HG03460 (cell line): ENCODE measurements around the gene ARHGEF7.

ENCODE experiments used
- ATAC-seq: cut with Tn5 transposase; IDR thresholded peaks from one replicate; pipeline ENCODE4 v1.9.1; 2021; ENCODE audit not compliant: unreplicated experiment

Gene ARHGEF7

GRCh38 chr13:111292710-111293485, 177.8 kb downstream of the ARHGEF7 start:
- no peak for ATAC-seq

- no peak for ATAC-seq
Observed at GRCh38 chr13:111295886-111296285, 180.8 kb downstream of the ARHGEF7 start.

GRCh38 chr13:111296417-111296816, 181.3 kb downstream of the ARHGEF7 start:
- no peak for ATAC-seq

- ATAC-seq = no peak
Observed at GRCh38 chr13:111298214-111298975, 183.3 kb downstream of the ARHGEF7 start.

- no peak for ATAC-seq
Observed at GRCh38 chr13:111302045-111302726, 187.1 kb downstream of the ARHGEF7 start.

- no peak for ATAC-seq
Observed at GRCh38 chr13:111303559-111303958, 188.4 kb downstream of the ARHGEF7 start.

- peak; percentile 95 for ATAC-seq
Observed at GRCh38 chr13:111304041-111304544, 189.0 kb downstream of the ARHGEF7 start.

- ATAC-seq = peak; percentile 36
Observed at GRCh38 chr13:111304603-111305289, 189.6 kb downstream of the ARHGEF7 start.

- no peak for ATAC-seq
Observed at GRCh38 chr13:111312944-111313590, 198.0 kb downstream of the ARHGEF7 start.

GRCh38 chr13:111313911-111314425, 198.9 kb downstream of the ARHGEF7 start:
- ATAC-seq = no peak

- no peak for ATAC-seq
Observed at GRCh38 chr13:111314852-111315251, 199.7 kb downstream of the ARHGEF7 start.

GRCh38 chr13:111315347-111315995, 200.4 kb downstream of the ARHGEF7 start:
- ATAC-seq = no peak

- ATAC-seq = no peak
Observed at GRCh38 chr13:111316161-111316730, 201.1 kb downstream of the ARHGEF7 start.

- ATAC-seq = no peak
Observed at GRCh38 chr13:111317042-111317550, 202.0 kb downstream of the ARHGEF7 start.

GRCh38 chr13:111317571-111318345, 202.6 kb downstream of the ARHGEF7 start:
- ATAC-seq = no peak

- ATAC-seq = no peak
Observed at GRCh38 chr13:111318386-111318785, 203.3 kb downstream of the ARHGEF7 start.

- ATAC-seq = no peak
Observed at GRCh38 chr13:111319521-111319920, 204.4 kb downstream of the ARHGEF7 start.
